Measurements from ENCODE around the gene RAD51.
A peak's percentile ranks its signal among the peaks of the same experiment; 100 is the strongest.

The RAD51 gene

GRCh38 chr15:40766194-40766815, 71.3 kb downstream of the RAD51 start:
- peak overlapping the region; percentile 5 to 57 (median 17) for H3K4me3 Mint-ChIP-seq
- H3K27me3 Mint-ChIP-seq (ENCODE audit: low read depth) = peaks cover 5% of the 10 kb centered on the region
- H3K9me3 Mint-ChIP-seq = no peaks in the 10 kb centered on the region
- H3K4me1 Mint-ChIP-seq = peaks cover 31% of the 10 kb centered on the region
- H3K27ac Mint-ChIP-seq = peak overlapping the region; percentile 69 to 97 (median 91)
- H3K36me3 Mint-ChIP-seq (ENCODE audit: low read depth) = no peaks in the 10 kb centered on the region
- TF ChIP-seq CTCF (IDR thresholded peaks at IDR 0.05; ENCODE audit: unreplicated experiment in 3 of 3) = no peak

GRCh38 chr15:40766906-40767837, 72.2 kb downstream of the RAD51 start:
- H3K4me1 Mint-ChIP-seq = peaks cover 31% of the 10 kb centered on the region
- H3K36me3 Mint-ChIP-seq (ENCODE audit: low read depth) = no peaks in the 10 kb centered on the region
- TF ChIP-seq CTCF (IDR thresholded peaks at IDR 0.05; ENCODE audit: unreplicated experiment in 3 of 3) = no peak
- H3K4me3 Mint-ChIP-seq = no peak overlapping the region
- no peak overlapping the region for H3K27ac Mint-ChIP-seq
- H3K27me3 Mint-ChIP-seq (ENCODE audit: low read depth) = peaks cover 5% of the 10 kb centered on the region
- no peaks in the 10 kb centered on the region for H3K9me3 Mint-ChIP-seq

- H3K36me3 Mint-ChIP-seq (ENCODE audit: low read depth) = no peaks in the 10 kb centered on the region
- H3K4me3 Mint-ChIP-seq = no peak overlapping the region
- H3K4me1 Mint-ChIP-seq = peaks cover 31% of the 10 kb centered on the region
- no peaks in the 10 kb centered on the region for H3K9me3 Mint-ChIP-seq
- H3K27me3 Mint-ChIP-seq (ENCODE audit: low read depth) = peaks cover 5% of the 10 kb centered on the region
- TF ChIP-seq CTCF (IDR thresholded peaks at IDR 0.05; ENCODE audit: unreplicated experiment in 3 of 3) = no peak
- peak overlapping the region in 2 of 3 experiments; percentile 56 to 94 for H3K27ac Mint-ChIP-seq
These were observed 73.0 kb downstream of the RAD51 start for GRCh38 chr15:40767838-40768500.

- peaks cover 26% of the 10 kb centered on the region for H3K4me1 Mint-ChIP-seq
- no peaks in the 10 kb centered on the region for H3K9me3 Mint-ChIP-seq
- no peak overlapping the region for H3K4me3 Mint-ChIP-seq
- H3K27me3 Mint-ChIP-seq (ENCODE audit: low read depth) = no peaks in the 10 kb centered on the region
- H3K36me3 Mint-ChIP-seq (ENCODE audit: low read depth) = no peaks in the 10 kb centered on the region
- TF ChIP-seq CTCF (IDR thresholded peaks at IDR 0.05; ENCODE audit: unreplicated experiment in 3 of 3) = no peak
- peak overlapping the region; percentile 94 to 95 (median 94) for H3K27ac Mint-ChIP-seq
These were observed 73.7 kb downstream of the RAD51 start for GRCh38 chr15:40768521-40769273.

- Mint-ChIP-seq H3K4me3 (peak within 1 kb of the TSS in 1 of 3 experiments; percentile 53), H3K9me3 (no peaks in the 10 kb centered on the region), H3K27ac (peak within 1 kb of the TSS; percentile 94 to 95 (median 94)), H3K36me3 (ENCODE audit: low read depth) (peaks cover 4% of the 10 kb centered on the region), H3K4me1 (peaks cover 25% of the 10 kb centered on the region), H3K27me3 (ENCODE audit: low read depth) (no peaks in the 10 kb centered on the region)
- no peak for TF ChIP-seq CTCF (IDR thresholded peaks at IDR 0.05; ENCODE audit: unreplicated experiment in 3 of 3)
These were observed 74.5 kb downstream of the RAD51 start, which contains the start of gene C15orf62 for GRCh38 chr15:40769274-40770146. Gene C15orf62 (plus strand): TSS chr15:40769980. CDS start chr15:40770496, 516 bp downstream.

Data from nephron (organoid).